ENCODE results near the gene RPS21.

Gene RPS21

DNA sequence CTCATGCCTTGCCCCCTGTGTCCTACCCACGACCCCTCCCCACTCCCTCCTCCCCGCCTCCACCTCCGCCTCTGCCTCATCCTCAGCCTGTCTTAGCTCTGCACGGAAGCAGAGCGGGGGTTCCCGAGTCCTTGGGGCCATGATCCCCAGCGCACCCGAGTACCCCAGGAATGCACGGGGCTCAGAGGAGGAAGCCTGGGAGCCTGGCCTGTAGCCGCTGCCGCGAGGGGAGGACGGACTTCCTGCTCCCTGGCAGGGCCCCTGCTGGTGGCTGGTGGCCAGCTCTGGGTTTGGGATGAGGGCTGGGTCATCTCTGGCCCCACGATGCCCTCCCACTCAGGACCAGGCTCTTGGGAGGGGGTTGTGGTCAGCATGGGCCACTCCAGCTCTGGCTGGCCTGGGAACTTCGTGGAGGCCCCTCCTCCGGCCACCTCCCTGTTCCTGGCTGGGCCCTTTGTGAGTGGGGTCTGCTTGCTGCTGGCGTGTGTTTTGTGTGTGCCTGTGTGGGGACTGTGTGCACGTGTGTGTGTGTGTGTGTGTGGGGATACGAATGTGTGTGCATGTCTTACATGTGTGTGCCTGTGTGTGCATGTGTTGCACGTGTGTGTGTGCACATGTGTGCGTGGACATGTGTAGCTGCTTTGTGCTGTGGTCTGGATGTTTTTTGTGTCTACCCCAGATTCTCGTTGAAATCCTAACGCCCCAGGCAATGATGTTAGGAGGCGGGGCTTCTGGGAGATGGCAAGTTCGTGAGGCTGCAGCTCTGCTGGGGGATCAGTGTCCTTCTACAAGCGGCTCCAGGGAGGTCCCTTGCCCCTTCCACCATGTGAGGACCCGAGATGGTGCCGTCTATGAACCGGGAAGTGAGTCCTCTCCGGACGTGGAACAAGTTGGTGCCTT lies 41.7 kb downstream of the RPS21 start:
- no peak for DNase-seq

DNA sequence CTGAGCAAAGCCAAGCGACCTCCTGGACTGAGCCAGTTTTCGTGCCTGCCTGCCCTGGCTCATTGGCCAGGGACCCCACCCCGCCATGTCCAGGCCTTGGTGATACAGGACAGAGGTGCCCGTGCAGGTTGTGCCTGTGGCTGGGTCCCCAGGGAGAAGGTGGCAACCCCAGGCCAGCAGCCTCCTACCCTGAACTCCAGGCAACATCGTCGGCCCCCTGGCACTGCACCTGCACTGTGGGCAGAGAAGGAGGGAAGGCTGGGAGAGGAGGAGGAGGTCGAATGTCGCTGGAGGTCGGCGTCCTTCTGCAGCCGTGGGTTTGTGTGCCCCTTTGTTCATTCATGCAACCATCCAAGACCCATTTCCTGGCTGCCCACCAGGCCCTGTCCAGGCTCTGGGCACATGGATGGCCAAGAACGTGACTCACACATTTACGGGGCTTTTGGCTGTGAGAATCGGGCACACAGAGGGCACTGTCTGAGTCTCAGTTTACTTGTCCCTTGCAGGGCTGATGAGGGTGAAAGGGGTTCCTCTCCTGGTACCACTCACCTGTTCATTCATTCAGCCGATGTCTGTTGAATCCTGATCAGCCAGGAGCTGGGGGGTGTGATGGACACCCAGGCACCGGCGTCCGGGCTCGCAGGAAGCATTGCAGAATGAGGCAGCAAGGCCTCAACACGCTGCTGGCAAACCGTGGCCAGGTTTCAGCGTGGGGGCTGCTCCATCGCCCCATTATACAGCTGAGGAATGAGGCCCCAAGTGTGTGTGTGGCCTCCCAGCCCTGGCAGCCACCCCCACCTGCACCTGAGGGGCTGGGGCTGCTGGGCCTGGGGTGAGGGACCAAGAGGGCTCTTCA lies 42.8 kb downstream of the RPS21 start:
- DNase-seq: no peak

DNA sequence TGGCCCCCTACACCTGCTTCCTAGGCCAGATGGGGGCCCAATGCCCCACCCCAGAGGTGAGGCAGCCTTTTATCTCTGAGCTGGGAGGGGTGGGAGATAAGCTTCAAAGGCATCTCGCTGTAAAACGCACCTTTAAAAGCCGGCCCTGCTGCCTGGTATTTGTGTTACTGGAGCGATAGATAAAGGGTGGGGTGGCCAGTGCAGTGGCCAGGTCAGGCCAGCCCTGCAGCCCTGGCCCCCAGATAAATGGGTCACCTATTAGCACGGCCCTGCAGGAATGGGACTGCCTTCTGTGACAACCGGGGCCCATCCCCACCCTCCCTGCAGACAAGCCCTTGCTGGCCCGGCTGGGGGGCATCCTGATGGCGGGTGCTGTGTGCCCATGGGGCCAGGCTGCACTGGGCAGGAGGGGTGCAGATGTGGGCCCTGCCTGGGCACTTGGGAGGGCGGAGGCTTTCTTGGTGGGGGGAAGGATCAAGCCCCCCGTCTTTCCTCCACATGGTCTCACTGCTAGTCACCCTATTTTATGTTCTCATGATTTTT lies 43.5 kb downstream of the RPS21 start:
- DNase-seq: no peak

DNA sequence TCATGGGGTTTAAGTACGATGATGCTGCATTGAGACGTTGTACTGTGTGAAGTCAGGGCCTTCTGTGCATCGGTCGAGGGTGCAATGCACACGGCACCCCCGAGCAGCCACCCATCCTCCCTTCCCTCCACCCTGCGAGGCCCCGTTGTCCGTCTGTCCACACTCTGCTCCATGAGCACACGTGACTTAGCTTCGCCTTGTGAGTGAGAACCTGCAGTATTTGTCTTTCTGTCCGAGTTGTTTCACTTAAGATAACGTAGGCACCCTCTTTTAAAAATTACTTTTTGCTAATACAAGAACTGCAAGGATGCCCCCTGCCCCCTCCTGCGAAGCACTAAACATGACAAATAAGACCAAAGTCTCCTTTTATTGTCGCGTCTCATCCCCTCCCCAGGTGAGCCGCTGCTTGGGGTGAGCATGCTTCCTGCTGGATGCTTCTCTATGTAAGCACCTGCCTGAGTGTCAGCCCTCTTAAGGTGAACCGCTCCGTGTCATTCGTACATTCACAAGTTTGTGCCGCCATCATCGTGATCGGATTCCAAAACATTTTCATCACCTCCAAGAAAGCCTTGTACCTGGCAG lies 44.1 kb downstream of the RPS21 start:
- no peak for DNase-seq

DNA sequence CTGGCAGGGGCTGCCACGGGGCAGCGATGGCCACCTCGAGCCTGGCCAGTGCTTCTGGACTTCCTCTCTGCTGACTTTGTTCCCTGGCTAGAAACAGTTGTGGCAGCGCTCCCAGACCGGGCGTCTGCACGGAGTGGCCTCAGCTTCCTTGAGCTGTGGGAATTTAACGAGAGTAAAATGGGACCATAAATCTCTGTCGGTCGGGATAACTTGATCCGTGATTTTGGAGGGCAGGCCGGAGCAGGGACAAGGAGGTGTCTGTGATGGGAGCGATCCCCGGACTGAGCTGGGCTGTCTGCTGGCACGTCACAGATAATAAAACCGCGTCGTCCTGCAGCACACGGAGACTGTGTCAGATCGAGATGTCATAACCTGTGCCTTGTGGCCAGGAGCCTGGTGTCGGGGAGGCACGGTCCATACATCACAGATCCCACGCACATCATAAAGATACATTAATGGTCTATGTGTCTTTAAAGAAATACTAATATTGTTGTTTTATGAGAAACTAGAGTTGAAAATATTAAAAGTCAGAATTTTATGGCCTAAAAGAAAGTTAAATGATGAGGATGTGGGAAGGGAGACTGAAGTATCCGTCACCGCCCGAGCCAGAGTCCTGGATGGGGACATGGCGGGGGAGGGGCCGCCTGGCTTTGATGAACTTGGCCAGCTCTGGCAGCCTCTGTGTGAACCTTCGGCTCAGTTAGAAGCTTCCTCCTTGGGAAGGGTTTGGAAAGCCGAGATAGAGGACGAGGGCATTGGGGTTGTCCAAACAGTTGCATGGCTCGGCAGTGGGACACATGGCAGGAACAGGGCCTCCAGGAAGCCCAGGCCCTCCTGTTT lies 47.0 kb downstream of the RPS21 start:
- no peak for DNase-seq

DNA sequence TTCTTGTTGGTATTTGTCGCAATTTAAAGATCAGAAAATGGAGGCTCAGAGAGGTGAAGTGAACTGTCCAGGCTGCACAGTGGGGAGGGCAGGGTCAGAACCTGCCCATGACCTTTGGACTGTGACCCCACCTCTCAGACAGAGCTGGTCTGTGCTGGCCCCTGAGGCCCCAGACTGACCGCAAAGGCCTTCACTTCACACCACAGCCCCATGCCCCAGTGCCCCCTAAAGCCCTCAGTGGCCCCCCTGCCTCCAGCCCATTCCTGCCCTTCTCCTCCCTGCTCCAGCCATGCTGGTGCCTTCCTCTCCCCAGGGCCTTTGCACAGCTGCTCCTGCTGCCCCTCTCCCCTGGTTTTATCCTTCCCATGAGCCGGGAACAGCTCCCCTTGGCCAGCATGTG lies 49.8 kb downstream of the RPS21 start:
- no peak for DNase-seq

DNA sequence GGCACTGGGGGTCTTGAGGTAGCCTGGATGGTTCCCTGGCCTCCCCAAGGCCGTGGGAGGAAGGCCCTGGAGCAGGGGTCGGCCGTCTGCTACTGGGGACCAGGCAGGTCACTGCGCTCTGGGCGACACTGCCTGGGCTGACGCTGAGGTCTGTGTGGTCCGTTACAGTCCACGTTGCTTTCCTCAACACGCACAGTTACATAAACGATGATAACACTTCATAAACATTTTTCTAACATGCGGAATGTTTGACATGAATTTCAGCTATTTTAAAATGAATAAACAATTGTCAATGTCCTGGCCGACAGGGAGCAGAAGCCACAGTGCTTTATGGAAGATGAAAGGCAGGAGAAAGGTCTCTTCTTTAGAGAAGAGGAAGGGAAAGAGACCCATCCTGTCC lies 50.6 kb downstream of the RPS21 start:
- no peak for DNase-seq

DNA sequence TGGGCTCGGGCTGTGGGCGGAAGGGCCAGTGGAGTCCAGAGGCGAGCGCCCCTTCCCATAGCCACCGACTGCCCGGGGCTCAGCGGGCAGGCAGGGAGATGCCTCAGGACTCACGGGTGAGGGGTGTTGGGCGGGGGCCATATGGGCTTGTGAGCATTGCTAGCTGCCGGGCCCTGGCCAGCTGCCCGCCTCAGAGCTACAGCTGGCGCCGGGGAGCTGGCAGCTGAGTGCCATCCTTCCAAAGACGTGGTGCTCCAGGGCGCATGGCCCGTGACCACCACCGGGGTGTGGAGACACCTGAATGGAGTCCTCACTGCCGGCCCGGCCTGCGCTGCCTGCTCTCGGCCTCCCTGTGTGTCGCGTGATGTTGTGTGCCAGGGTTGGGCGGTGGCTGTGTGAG lies 51.0 kb downstream of the RPS21 start:
- DNase-seq: no peak

Measured in HCEC 1CT (cell line).